Ascending aorta (tissue), 2 donors: ENCODE data around the gene ZCCHC18. TPM values are rescaled to one million over a fixed set of nuclear protein-coding genes. Genes with fewer than 3 reads are reported as not detected.
A peak's percentile ranks its signal among the peaks of the same experiment; 100 is the strongest.

Experiments used
- DNase-seq, 2 donors: peaks; one replicate each; pipeline ENCODE4 v3.0.0-alpha.2; 2019; ENCODE audit warnings: low spot score in 2 of 2
- H3K27ac ChIP-seq, 2 donors: fragments of 200-600 bp; sonication (generic); one replicate each; pipeline ENCODE4 v1.5.1; 2016 to 2017; ENCODE audit warnings: mild to moderate bottlenecking in 1 of 2
- H3K27me3 ChIP-seq: fragments of 200-600 bp; sonication (generic); one replicate; pipeline ENCODE4 v1.5.1; 2017
- H3K36me3 ChIP-seq, 2 donors: fragments of 200-600 bp; sonication (generic); one replicate each; pipeline ENCODE4 v1.5.1; 2016
- H3K4me1 ChIP-seq, 2 donors: fragments of 200-600 bp; sonication (generic); one replicate each; pipeline ENCODE4 v1.5.1; 2016 to 2017; ENCODE audit warnings: mild to moderate bottlenecking in 1 of 2
- H3K4me3 ChIP-seq, 2 donors: fragments of 200-600 bp; sonication (generic); one replicate each; pipeline ENCODE4 v1.5.1; 2016 to 2017; ENCODE audit warnings: mild to moderate bottlenecking in 1 of 2
- H3K9me3 ChIP-seq, 2 donors: fragments of 200-600 bp; sonication (generic); one replicate each; pipeline ENCODE4 v1.5.1; 2016
- CTCF ChIP-seq, 3 experiments: fragments of 200-600 bp in 2 of 3; fragments of 450-650 bp in 1 of 3; sonication (generic) in 2 of 3; IDR thresholded peaks; one replicate each; pipeline ENCODE4 v1.5.1; 2016 to 2019; ENCODE audit warnings: antibody characterized with exemption in 3 of 3, mild to moderate bottlenecking in 1 of 3, moderate library complexity in 1 of 3
- intact Hi-C: fragments of 100-400 bp; cut with DNase I; formaldehyde crosslinking; loops from one replicate; pipeline ENCODE4 v1.15.1; 2023
- total RNA-seq: library from RNA; depleted of rRNA; stranded (reverse); fragments of >200 nt; gene quantifications from one replicate; pipeline ENCODE4 v1.1.0, GENCODE V29; 2016

Gene ZCCHC18
- total RNA-seq, 1 donor from 2014 or later = 0.21 TPM

- no peaks in the 10 kb centered on the region for H3K36me3 ChIP-seq
- no peaks in the 10 kb centered on the region for H3K27me3 ChIP-seq
- intact Hi-C loops = loop anchor here (1.0 to 5.0 kb wide), 2 partner anchors 38 to 288 kb away; no protein-coding TSS in a partner anchor
- H3K4me1 ChIP-seq = no peaks in the 10 kb centered on the region
- no peaks in the 10 kb centered on the region for H3K9me3 ChIP-seq
- H3K4me3 ChIP-seq = peak overlapping the region in 1 of 2 donors; percentile 52
- peak overlapping the region in 1 of 2 donors; percentile 60 for H3K27ac ChIP-seq
- TF ChIP-seq CTCF (IDR thresholded peaks at IDR 0.05) = no peak
- DNase-seq = no peak
Measured at GRCh38 chrX:104135677-104136076, 23.4 kb downstream of the ZCCHC18 start.

DNA sequence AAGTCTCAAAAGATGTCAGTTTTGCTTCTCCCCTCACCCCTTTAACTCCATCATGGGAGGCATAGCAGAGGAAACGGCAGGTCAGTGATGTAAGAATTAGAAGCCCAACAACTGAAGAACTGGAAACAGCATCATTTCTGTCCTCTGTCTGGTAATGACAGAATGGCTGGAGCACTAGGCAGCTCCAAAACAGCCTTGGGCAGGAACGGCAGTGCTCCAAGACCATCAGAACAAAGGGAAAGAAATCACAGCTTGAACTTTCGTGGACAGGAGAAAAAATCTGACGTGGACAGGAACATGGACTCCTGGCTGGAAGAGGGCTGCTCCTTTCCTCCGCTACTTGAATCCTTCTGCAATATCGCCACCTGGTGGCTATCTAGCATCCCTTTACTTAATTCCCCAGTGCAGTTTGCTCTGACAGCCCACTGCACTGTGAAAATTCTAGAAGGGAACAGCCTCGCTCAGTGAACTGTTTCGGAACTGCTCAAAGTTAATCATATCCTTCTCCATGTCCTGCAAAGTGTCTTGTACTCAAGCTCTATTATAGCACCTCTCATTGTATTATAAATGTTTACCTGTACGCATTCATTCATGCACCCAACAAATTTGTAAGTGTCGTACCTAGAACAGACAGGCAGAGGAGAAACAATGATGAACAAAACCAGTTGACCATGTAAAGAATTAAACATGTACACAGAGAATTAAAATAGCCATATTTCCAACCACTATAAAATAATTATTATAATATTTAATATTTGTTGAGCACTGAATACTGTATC, 24.1 kb downstream of the ZCCHC18 start:
- peak overlapping the region; percentile 45 to 60 for H3K27ac ChIP-seq
- H3K4me1 ChIP-seq = no peaks in the 10 kb centered on the region
- peak in 1 of 2 donors; percentile 84 for DNase-seq
- intact Hi-C loops = loop anchor here (1.0 to 5.0 kb wide), 2 partner anchors 39 to 289 kb away; no protein-coding TSS in a partner anchor
- H3K4me3 ChIP-seq = peak overlapping the region; percentile 24 to 52
- H3K9me3 ChIP-seq = no peaks in the 10 kb centered on the region
- no peaks in the 10 kb centered on the region for H3K27me3 ChIP-seq
- H3K36me3 ChIP-seq = no peaks in the 10 kb centered on the region
- peak; percentile 62 to 78 (median 69) for TF ChIP-seq CTCF (IDR thresholded peaks at IDR 0.05)

DNA sequence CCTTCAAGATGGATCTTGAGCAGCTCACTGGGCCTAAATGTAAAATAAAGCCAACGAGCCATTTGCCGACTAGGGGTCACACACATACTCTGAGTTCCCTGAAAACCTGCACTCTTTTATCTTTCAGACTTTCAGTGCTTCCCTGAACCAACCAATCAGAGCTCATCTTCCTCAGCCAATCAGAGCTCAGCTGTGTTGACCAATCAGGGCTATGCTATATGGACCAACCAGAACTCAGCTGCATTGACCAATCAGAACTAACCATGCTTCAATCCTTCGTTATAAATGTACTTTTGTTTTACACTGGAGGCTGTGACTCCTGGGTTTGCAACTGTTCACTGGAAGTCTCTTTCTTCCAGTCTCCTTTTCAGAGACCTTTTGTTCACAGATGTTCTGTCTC, 25.2 kb downstream of the ZCCHC18 start:
- Histone ChIP-seq H3K36me3 (no peaks in the 10 kb centered on the region), H3K4me1 (no peaks in the 10 kb centered on the region), H3K4me3 (no peak overlapping the region), H3K27me3 (no peaks in the 10 kb centered on the region), H3K27ac (no peak overlapping the region), H3K9me3 (no peaks in the 10 kb centered on the region)
- TF ChIP-seq CTCF (IDR thresholded peaks at IDR 0.05) = no peak
- intact Hi-C loops = loop anchor here (5.0 kb wide), 1 partner anchor 290 kb away; no protein-coding TSS in a partner anchor
- DNase-seq = no peak

DNA sequence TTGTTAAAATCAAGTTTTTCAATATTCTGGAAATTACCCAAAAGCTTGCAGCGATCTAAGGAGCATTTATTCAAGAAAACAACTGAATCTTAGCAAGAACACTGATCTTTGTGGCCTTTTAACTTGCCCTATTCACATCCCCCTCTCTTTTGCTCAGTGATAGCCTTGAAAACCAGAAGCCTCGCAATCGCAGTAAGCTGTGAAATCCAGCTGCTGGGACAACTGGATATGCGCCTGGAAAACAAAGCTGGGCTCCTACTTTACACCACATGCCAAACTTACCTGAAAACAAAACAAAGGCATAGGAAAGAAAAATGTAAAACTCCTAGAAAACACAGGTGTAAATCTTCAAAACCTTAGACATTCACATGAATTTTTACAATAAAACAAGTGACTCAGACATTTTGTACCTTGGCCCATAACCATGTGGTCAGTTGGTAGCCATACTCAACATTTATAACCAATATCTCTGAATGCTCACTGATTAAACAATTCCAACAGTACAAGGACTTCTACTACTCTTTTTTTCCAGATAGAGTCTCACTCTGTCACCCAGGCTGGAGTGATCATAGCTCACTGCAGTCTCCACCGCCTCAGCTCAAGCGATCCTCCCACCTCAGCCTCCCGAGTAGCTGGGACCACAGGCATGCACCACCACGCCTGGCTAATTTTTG, 28.9 kb downstream of the ZCCHC18 start:
- intact Hi-C loops = no loop called here
- Histone ChIP-seq H3K4me1 (no peaks in the 10 kb centered on the region), H3K9me3 (no peaks in the 10 kb centered on the region), H3K36me3 (no peaks in the 10 kb centered on the region), H3K27ac (no peak overlapping the region), H3K4me3 (no peak overlapping the region), H3K27me3 (no peaks in the 10 kb centered on the region)
- no peak for TF ChIP-seq CTCF (IDR thresholded peaks at IDR 0.05)
- DNase-seq = no peak

GRCh38 chrX:104151037-104151436, 38.7 kb downstream of the ZCCHC18 start:
- H3K4me3 ChIP-seq = no peak overlapping the region
- no peaks in the 10 kb centered on the region for H3K9me3 ChIP-seq
- no peaks in the 10 kb centered on the region for H3K27me3 ChIP-seq
- no peak for DNase-seq
- TF ChIP-seq CTCF (IDR thresholded peaks at IDR 0.05) = no peak
- H3K4me1 ChIP-seq = no peaks in the 10 kb centered on the region
- no peak overlapping the region for H3K27ac ChIP-seq
- H3K36me3 ChIP-seq = no peaks in the 10 kb centered on the region
- intact Hi-C loops = loop anchor here (10.0 kb wide), 1 partner anchor 466 kb away; the partner anchor contains the start of gene MORF4L2
